ENCODE data around the gene MATN1.

MATN1 gene

GRCh38 chr1:30762152-30762929 lies 39.0 kb upstream of the MATN1 start:
- in situ Hi-C loops (cut with HindIII; ENCODE audit: low sequenced_read_pairs) = no loop called here
- TF ChIP-seq CTCF (IDR thresholded peaks at IDR 0.05; ENCODE audit: low read depth, low read length, missing control alignments) = no peak
- H3K4me3 ChIP-seq (ENCODE audit: low read depth, low read length) = no peak overlapping the region
- no peak for DNase-seq (ENCODE audit: low read depth)

DNA sequence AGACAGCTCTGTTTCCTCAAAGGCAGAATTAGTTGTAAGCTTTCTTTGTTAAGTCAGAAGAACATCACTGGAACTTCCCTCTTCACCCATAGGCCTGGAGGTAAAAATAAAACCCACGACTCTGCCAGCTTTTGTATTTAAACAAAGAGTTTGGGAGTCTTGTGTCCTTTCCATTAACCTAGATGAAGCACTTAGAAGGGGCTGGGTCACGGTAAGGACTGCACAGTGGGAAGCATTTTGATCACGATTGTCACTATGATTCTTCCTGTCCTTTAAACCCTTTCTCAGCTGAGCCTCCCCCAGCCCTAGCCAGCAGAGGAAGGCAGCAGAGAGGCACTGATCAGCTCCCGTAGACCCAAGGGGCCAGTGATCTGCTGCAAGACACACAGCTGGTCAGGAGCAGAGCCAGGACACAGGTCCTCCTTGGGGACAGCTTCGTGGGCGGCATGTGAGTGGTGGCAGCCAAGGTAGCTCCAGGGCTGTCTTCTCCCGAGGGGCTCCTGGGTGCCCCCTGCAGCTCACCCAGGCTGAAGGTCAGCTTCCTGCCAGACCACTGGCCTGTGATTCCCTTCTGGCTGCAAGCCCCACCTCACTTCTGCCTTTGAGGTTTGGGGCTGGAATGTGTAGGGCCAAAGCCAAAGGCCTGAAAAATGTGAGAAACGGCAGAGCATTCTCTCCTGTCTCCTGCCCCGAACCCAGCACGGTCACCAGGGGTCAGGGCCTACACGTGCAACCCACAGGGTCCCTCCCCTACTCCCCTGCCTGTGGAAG lies 38.2 kb upstream of the MATN1 start:
- no peak overlapping the region for H3K4me3 ChIP-seq (ENCODE audit: low read depth, low read length)
- no peak for TF ChIP-seq CTCF (IDR thresholded peaks at IDR 0.05; ENCODE audit: low read depth, low read length, missing control alignments)
- no peak for DNase-seq (ENCODE audit: low read depth)
- in situ Hi-C loops (cut with HindIII; ENCODE audit: low sequenced_read_pairs) = no loop called here

GRCh38 chr1:30760596-30761324 lies 37.4 kb upstream of the MATN1 start:
- in situ Hi-C loops (cut with HindIII; ENCODE audit: low sequenced_read_pairs) = no loop called here
- TF ChIP-seq CTCF (IDR thresholded peaks at IDR 0.05; ENCODE audit: low read depth, low read length, missing control alignments) = no peak
- no peak for DNase-seq (ENCODE audit: low read depth)
- H3K4me3 ChIP-seq (ENCODE audit: low read depth, low read length) = no peak overlapping the region

GRCh38 chr1:30759718-30760281 lies 36.4 kb upstream of the MATN1 start:
- no peak overlapping the region for H3K4me3 ChIP-seq (ENCODE audit: low read depth, low read length)
- in situ Hi-C loops (cut with HindIII; ENCODE audit: low sequenced_read_pairs) = no loop called here
- DNase-seq (ENCODE audit: low read depth) = no peak
- TF ChIP-seq CTCF (IDR thresholded peaks at IDR 0.05; ENCODE audit: low read depth, low read length, missing control alignments) = no peak

DNA sequence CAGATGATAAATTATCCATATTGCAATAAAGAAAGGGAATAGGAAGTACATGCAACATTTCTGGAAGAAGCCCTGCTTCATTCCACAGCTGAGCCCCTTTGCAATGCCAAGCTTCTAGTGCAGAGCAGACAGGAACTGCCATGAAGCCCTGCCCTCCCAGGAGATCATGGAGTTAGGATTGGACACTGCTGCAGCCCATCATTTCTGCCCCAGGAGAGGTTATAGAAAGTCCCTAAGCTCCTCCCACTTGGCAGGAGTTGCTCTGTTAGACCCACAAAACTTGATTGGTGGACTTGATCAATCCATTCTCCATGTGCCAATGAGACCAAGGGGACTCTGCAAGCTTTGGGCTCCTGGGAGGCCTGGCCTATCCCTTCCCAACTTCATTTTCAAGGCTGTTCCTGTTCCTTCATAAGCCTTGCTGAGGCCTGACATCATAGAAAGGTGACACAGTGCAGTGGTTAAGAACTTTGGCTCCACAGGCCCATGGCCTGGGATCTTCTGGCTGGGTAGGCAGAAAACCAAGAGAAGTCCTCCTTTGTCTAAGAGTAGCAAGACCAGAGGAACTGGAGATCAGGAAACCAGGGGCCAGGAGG lies 35.5 kb upstream of the MATN1 start:
- no peak for DNase-seq (ENCODE audit: low read depth)

More for the DNA sequence above, 35.5 kb upstream of the MATN1 start:
- H3K4me3 ChIP-seq (ENCODE audit: low read depth, low read length) = no peak overlapping the region
- no peak for TF ChIP-seq CTCF (IDR thresholded peaks at IDR 0.05; ENCODE audit: low read depth, low read length, missing control alignments)
- in situ Hi-C loops (cut with HindIII; ENCODE audit: low sequenced_read_pairs) = no loop called here

Data from astrocyte of the cerebellum (primary cell).